Measurements from ENCODE around the gene ELFN2. TPM values are rescaled to one million over a fixed set of nuclear protein-coding genes. Genes with fewer than 3 reads are reported as not detected.
A peak's percentile ranks its signal among the peaks of the same experiment; 100 is the strongest.

ELFN2 gene
- total RNA-seq (ENCODE audit: low replicate concordance): 0.53 and 1.3 TPM in 2 replicates
- long read RNA-seq: 0 reads

- no peak for TF ChIP-seq CTCF (conservative IDR thresholded peaks at IDR 0.05)
- Mint-ChIP-seq H3K36me3 (no peaks in the 10 kb centered on the region), H3K4me1 (ENCODE audit: unreplicated experiment) (peaks cover 19% of the 10 kb centered on the region), H3K9me3 (no peaks in the 10 kb centered on the region), H3K27me3 (peaks cover 81% of the 10 kb centered on the region), H3K27ac (no peak within 1 kb of the TSS), H3K4me3 (peak within 1 kb of the TSS; percentile 70)
- no peak for DNase-seq (ENCODE audit: extremely low spot score, unreplicated experiment)
Measured at GRCh38 chr22:37427135-37427710, at the start of gene ELFN2. ELFN2 (minus strand) TSS chr22:37427479; CDS start chr22:37375534, 51,945 bp downstream.

GRCh38 chr22:37476389-37477329 lies 49.4 kb upstream of the ELFN2 start:
- no peak overlapping the region for H3K4me3 Mint-ChIP-seq
- peaks cover 4% of the 10 kb centered on the region for H3K4me1 Mint-ChIP-seq (ENCODE audit: unreplicated experiment)
- H3K27ac Mint-ChIP-seq: no peak overlapping the region
- H3K27me3 Mint-ChIP-seq: peaks cover 22% of the 10 kb centered on the region
- H3K9me3 Mint-ChIP-seq: no peaks in the 10 kb centered on the region
- H3K36me3 Mint-ChIP-seq: no peaks in the 10 kb centered on the region
- no peak for DNase-seq (ENCODE audit: extremely low spot score, unreplicated experiment)
- no peak for TF ChIP-seq CTCF (conservative IDR thresholded peaks at IDR 0.05)

- no peak for TF ChIP-seq CTCF (conservative IDR thresholded peaks at IDR 0.05)
- Mint-ChIP-seq H3K27me3 (peaks cover 35% of the 10 kb centered on the region), H3K4me1 (ENCODE audit: unreplicated experiment) (no peaks in the 10 kb centered on the region), H3K9me3 (no peaks in the 10 kb centered on the region), H3K27ac (no peak overlapping the region), H3K36me3 (no peaks in the 10 kb centered on the region), H3K4me3 (no peak overlapping the region)
- DNase-seq (ENCODE audit: extremely low spot score, unreplicated experiment): no peak
Measured at GRCh38 chr22:37474447-37475090, 47.3 kb upstream of the ELFN2 start.

- Mint-ChIP-seq H3K36me3 (no peaks in the 10 kb centered on the region), H3K9me3 (no peaks in the 10 kb centered on the region), H3K27ac (no peak overlapping the region), H3K4me1 (ENCODE audit: unreplicated experiment) (no peaks in the 10 kb centered on the region), H3K4me3 (no peak overlapping the region), H3K27me3 (peaks cover 40% of the 10 kb centered on the region)
- TF ChIP-seq CTCF (conservative IDR thresholded peaks at IDR 0.05): no peak
- DNase-seq (ENCODE audit: extremely low spot score, unreplicated experiment): no peak
Measured at GRCh38 chr22:37473437-37473946, 46.2 kb upstream of the ELFN2 start.

- no peaks in the 10 kb centered on the region for H3K4me1 Mint-ChIP-seq (ENCODE audit: unreplicated experiment)
Measured at GRCh38 chr22:37472418-37473006, 45.2 kb upstream of the ELFN2 start.

More at GRCh38 chr22:37472418-37473006, 45.2 kb upstream of the ELFN2 start:
- TF ChIP-seq CTCF (conservative IDR thresholded peaks at IDR 0.05): peak; percentile 67
- Mint-ChIP-seq H3K9me3 (no peaks in the 10 kb centered on the region), H3K27me3 (peaks cover 46% of the 10 kb centered on the region), H3K4me3 (no peak overlapping the region), H3K36me3 (no peaks in the 10 kb centered on the region), H3K27ac (no peak overlapping the region)
- no peak for DNase-seq (ENCODE audit: extremely low spot score, unreplicated experiment)

Data from type B pancreatic cell (in vitro differentiated cells).